IMR-90 (cell line): Measurements from ENCODE around the gene ZFAND6. TPM values are rescaled to one million over a fixed set of nuclear protein-coding genes. Genes with fewer than 3 reads are reported as not detected.

Experiments used
- ATAC-seq: fragments of 200-7000 bp; cut with Tn5 transposase; 2 replicates; pipeline ENCODE4 v1.9.1; 2020; ENCODE audit warnings: low read depth, mild to moderate bottlenecking, moderate library complexity
- BruUV-seq: library from RNA; stranded (reverse); fragments of 400-500 nt; replicated peaks from 2 replicates; lab custom pipeline; 2021; lab: Mats Ljungman, UMichigan
- CTCF ChIA-PET: fragments of 300-600 bp; formaldehyde crosslinking; extraction: SDS; loops from one replicate; lab custom pipeline; 2021; ENCODE audit warnings: antibody characterized with exemption; lab: Yijun Ruan, JAX
- POLR2A ChIA-PET: fragments of 300-600 bp; sonication (Branson Sonifier 250); formaldehyde crosslinking; loops from one replicate; lab custom pipeline; 2022; ENCODE audit warnings: antibody characterized with exemption; ENCODE audit not compliant: unreplicated experiment; lab: Charles Lee
- DNase-seq: peaks from one replicate; pipeline ENCODE4 v3.0.0; 2013
- H2AFZ ChIP-seq: replicated peaks from 2 replicates; pipeline ENCODE3; 2013; ENCODE audit warnings: low read length, mild to moderate bottlenecking; ENCODE audit not compliant: poor library complexity
- H2AK5ac ChIP-seq: 2 replicates; pipeline ENCODE4 v1.6.1; 2013; ENCODE audit warnings: low read depth, low read length, inconsistent platforms
- H2AK9ac ChIP-seq: replicated peaks from 2 replicates; pipeline ENCODE3; 2013; ENCODE audit warnings: mild to moderate bottlenecking, low read depth, low read length, moderate library complexity; ENCODE audit not compliant: poor library complexity
- H2BK120ac ChIP-seq: 2 replicates; pipeline ENCODE4 v1.6.1; 2013; ENCODE audit warnings: low read depth, low read length, inconsistent platforms
- H2BK15ac ChIP-seq: 3 replicates; pipeline ENCODE4 v1.6.1; 2013; ENCODE audit warnings: low read depth, low read length, inconsistent platforms
- H2BK20ac ChIP-seq: 2 replicates; pipeline ENCODE4 v1.6.1; 2013; ENCODE audit warnings: low read depth, mild to moderate bottlenecking, inconsistent platforms, low read length, moderate library complexity
- H2BK5ac ChIP-seq: 2 replicates; pipeline ENCODE4 v1.6.1; 2013; ENCODE audit warnings: mild to moderate bottlenecking, low read depth, low read length, inconsistent platforms; ENCODE audit not compliant: poor library complexity, severe bottlenecking
- H3K14ac ChIP-seq: replicated peaks from 2 replicates; pipeline ENCODE4 v1.6.1; 2013; ENCODE audit warnings: low read depth, low read length, inconsistent platforms
- H3K18ac ChIP-seq: 2 replicates; pipeline ENCODE4 v1.6.1; 2013; ENCODE audit warnings: low read depth, low read length, control low read depth
- H3K23ac ChIP-seq: 2 replicates; pipeline ENCODE4 v1.6.1; 2013; ENCODE audit warnings: low read depth, low read length, inconsistent platforms
- H3K27ac ChIP-seq: 2 replicates; pipeline ENCODE4 v1.5.1; 2013; ENCODE audit warnings: mild to moderate bottlenecking, control low read depth, low read length; ENCODE audit not compliant: insufficient read depth
- H3K27me3 ChIP-seq: 2 replicates; pipeline ENCODE4 v1.6.1; 2013; ENCODE audit warnings: low read length; ENCODE audit not compliant: control insufficient read depth, insufficient read depth
- H3K36me3 ChIP-seq: 2 replicates; pipeline ENCODE4 v1.6.1; 2013; ENCODE audit warnings: low read length, mixed read lengths; ENCODE audit not compliant: control insufficient read depth, insufficient read depth
- H3K4ac ChIP-seq: 2 replicates; pipeline ENCODE4 v1.6.1; 2013; ENCODE audit warnings: low read depth, low read length, inconsistent platforms
- H3K4me1 ChIP-seq: 2 replicates; pipeline ENCODE4 v1.6.1; 2013; ENCODE audit warnings: low read length, mixed read lengths; ENCODE audit not compliant: control insufficient read depth, insufficient read depth
- H3K4me2 ChIP-seq: 2 replicates; pipeline ENCODE4 v1.6.1; 2013; ENCODE audit warnings: low read depth, mild to moderate bottlenecking, control low read depth, low read length, moderate library complexity
- H3K4me3 ChIP-seq: 2 replicates; pipeline ENCODE4 v1.5.1; 2013; ENCODE audit warnings: low read depth, mild to moderate bottlenecking, control low read depth, low read length, moderate library complexity; ENCODE audit not compliant: insufficient read depth
- H3K56ac ChIP-seq: 2 replicates; pipeline ENCODE4 v1.6.1; 2013; ENCODE audit warnings: low read length, inconsistent platforms; ENCODE audit not compliant: insufficient read depth; ENCODE audit errors: extremely low read depth
- H3K79me1 ChIP-seq, 2 experiments: 2 replicates each; pipeline ENCODE4 v1.6.1; 2013; ENCODE audit warnings: low read length in 2 of 2, inconsistent platforms in 1 of 2, low read depth in 1 of 2
- H3K9ac ChIP-seq: 2 replicates; pipeline ENCODE4 v1.6.1; 2013; ENCODE audit warnings: low read depth, low read length, control low read depth
- H3K9me1 ChIP-seq: 2 replicates; pipeline ENCODE4 v1.6.1; 2013; ENCODE audit warnings: low read length, inconsistent platforms; ENCODE audit not compliant: insufficient read depth
- H3K9me3 ChIP-seq: 2 replicates; pipeline ENCODE4 v1.6.1; 2013; ENCODE audit warnings: low read length; ENCODE audit not compliant: control insufficient read depth, insufficient read depth
- H4K20me1 ChIP-seq: 2 replicates; pipeline ENCODE4 v1.6.1; 2013; ENCODE audit warnings: low read length, inconsistent platforms; ENCODE audit not compliant: insufficient read depth
- H4K5ac ChIP-seq: 2 replicates; pipeline ENCODE4 v1.6.1; 2013; ENCODE audit warnings: mild to moderate bottlenecking, low read depth, low read length, control low read depth
- H4K8ac ChIP-seq, 2 experiments: 2 replicates each; pipeline ENCODE4 v1.6.1; 2013; ENCODE audit warnings: low read depth in 2 of 2, low read length in 2 of 2, control low read depth in 1 of 2, inconsistent platforms in 1 of 2
- H4K91ac ChIP-seq: 2 replicates; pipeline ENCODE4 v1.6.1; 2013; ENCODE audit warnings: low read depth, low read length, inconsistent platforms; ENCODE audit not compliant: insufficient read depth
- CTCF ChIP-seq: conservative IDR thresholded peaks from 2 replicates; pipeline ENCODE4 v1.5.1; 2012; ENCODE audit warnings: mild to moderate bottlenecking, low read depth, low read length, improper control_type of control experiment
- MAZ ChIP-seq: IDR thresholded peaks from 2 replicates; pipeline ENCODE4 v1.6.1; 2012; ENCODE audit warnings: low read depth, mild to moderate bottlenecking, low read length, improper control_type of control experiment, moderate library complexity, borderline replicate concordance
- MXI1 ChIP-seq: IDR thresholded peaks from 2 replicates; pipeline ENCODE4 v1.6.1; 2012; ENCODE audit warnings: low read depth, mild to moderate bottlenecking, low read length, moderate library complexity, borderline replicate concordance
- USF2 ChIP-seq: fragments of 150-350 bp; IDR thresholded peaks from 2 replicates; pipeline ENCODE4 v1.6.1; 2017; ENCODE audit warnings: mild to moderate bottlenecking, antibody characterized with exemption, low read length, low read depth
- WGBS, 2 experiments: methylation state at CpG; one replicate each; pipeline versions ENCODE4 v1.1.5 to v1.1.7; 2013; ENCODE audit warnings: missing lambda C conversion rate in 2 of 2; ENCODE audit not compliant: insufficient read length in 1 of 2; ENCODE audit errors: extremely low coverage in 2 of 2; 5-methylcytosine and 5-hydroxymethylcytosine counted together
- dilution Hi-C: fragments of 300-500 bp; cut with HindIII; formaldehyde crosslinking; loops from one replicate; pipeline ENCODE4 v1.14.3; 2018; ENCODE audit warnings: low sequenced_read_pairs; ENCODE audit not compliant: unreplicated experiment
- in situ Hi-C: fragments of 300-500 bp; cut with MboI; formaldehyde crosslinking; loops from 3 replicates; pipeline ENCODE4 v1.14.3; 2019; ENCODE audit warnings: low sequenced_read_pairs, inconsistent platforms, mixed read lengths
- intact Hi-C: fragments of 100-400 bp; cut with micrococcal nuclease; formaldehyde crosslinking; loops from 2 replicates; pipeline ENCODE4 v1.10.0; 2022
- polyA plus RNA-seq, 3 experiments: library from polyadenylated mRNA; depleted of rRNA; stranded (reverse); fragments of >200 nt; gene quantifications; 2 replicates each; pipeline ENCODE4 v1.2.3, GENCODE V29; 2012; ENCODE audit warnings: low replicate concordance in 1 of 3
- total RNA-seq: library from RNA; depleted of rRNA; stranded (reverse); fragments of >200 nt; gene quantifications from 2 replicates; pipeline ENCODE4 v1.2.3, GENCODE V29; 2012

The ZFAND6 gene
- total and polyA plus RNA-seq, 2 of the 4 experiments (the other 2 are of a cell fraction), result 77.5 to 96.4 TPM

GRCh38 chr15:80152180-80152895 lies 92.9 kb downstream of the ZFAND6 start:
- H3K56ac ChIP-seq, result no peak overlapping the region
- no peaks in the 10 kb centered on the region for H4K20me1 ChIP-seq
- in situ Hi-C loops (no loop called here), intact Hi-C loops (no loop called here), dilution Hi-C loops (no loop called here)
- peak overlapping the region; percentile 97 for H3K4me3 ChIP-seq
- peak overlapping the region; percentile 8; the same call in 1 of the 2 replicates for H3K18ac ChIP-seq
- H2BK20ac ChIP-seq, result no peak overlapping the region
- peak overlapping the region; percentile 90 for H2AFZ ChIP-seq
- H3K23ac ChIP-seq, result no peak overlapping the region
- H3K27me3 ChIP-seq, result no peaks in the 10 kb centered on the region
- ChIA-PET CTCF (interaction anchor here (1.1 kb wide), 1 partner anchor 92 kb away, joined by 3 read pairs; no protein-coding TSS in a partner anchor), POLR2A (interaction anchor here (0.5 kb wide), 1 partner anchor 8 kb away, joined by 3 read pairs; no protein-coding TSS in a partner anchor)
- H3K4ac ChIP-seq, result peak overlapping the region; percentile 20; the same call in 1 of the 2 replicates
- ATAC-seq (peak; percentile 86), DNase-seq (peak; percentile 90)
- peaks cover 17 to 34% of the 10 kb centered on the region in 2 experiments for H3K79me1 ChIP-seq
- 0% methylated on average over 3 of the region's 41 CpGs; no CpG with 5 or more reads in 1 of the 2 experiments for WGBS, 2 experiments
- TF ChIP-seq MAZ, result peak; percentile 79; the same call in 1 of the 2 replicates
- peak; percentile 32; the same call in 1 of the 2 replicates for TF ChIP-seq USF2
- no peak for TF ChIP-seq CTCF
- peak; percentile 69; the same call in 1 of the 2 replicates for TF ChIP-seq MXI1
- H2BK5ac ChIP-seq, result peak overlapping the region; percentile 94
- H3K9me1 ChIP-seq, result peaks cover 8% of the 10 kb centered on the region
- peak overlapping the region; percentile 10; the same call in 1 of the 2 replicates for H3K14ac ChIP-seq
- H3K4me1 ChIP-seq, result peaks cover 8% of the 10 kb centered on the region
- H2BK15ac ChIP-seq, result 0 out of 3 replicates have a peak overlapping the region, but pooled peaks have one; percentile 10
- H2AK9ac ChIP-seq, result no peak overlapping the region
- H2BK120ac ChIP-seq, result no peak overlapping the region; the same call in 1 of the 2 replicates
- H2AK5ac ChIP-seq, result no peak overlapping the region
- H3K36me3 ChIP-seq, result no peaks in the 10 kb centered on the region
- peak overlapping the region; percentile 38 for H3K9ac ChIP-seq
- no peak overlapping the region; the same call in 1 of the 2 replicates for H4K5ac ChIP-seq
- H3K27ac ChIP-seq, result peak overlapping the region; percentile 94
- peak overlapping the region; percentile 88 for H3K4me2 ChIP-seq
- H4K91ac ChIP-seq, result no peak overlapping the region
- H3K9me3 ChIP-seq, result no peaks in the 10 kb centered on the region
- no TSS peak for BruUV-seq
- peak overlapping the region; percentile 17 to 41; a peak in 3 of 4 replicates for H4K8ac ChIP-seq
